MV-4-11 (cell line): ENCODE data around the gene TIE1.

Experiments
- DNase-seq: peaks from one replicate; lab custom pipeline; 2025; lab: John Stamatoyannopoulos, UW

The TIE1 gene

DNA sequence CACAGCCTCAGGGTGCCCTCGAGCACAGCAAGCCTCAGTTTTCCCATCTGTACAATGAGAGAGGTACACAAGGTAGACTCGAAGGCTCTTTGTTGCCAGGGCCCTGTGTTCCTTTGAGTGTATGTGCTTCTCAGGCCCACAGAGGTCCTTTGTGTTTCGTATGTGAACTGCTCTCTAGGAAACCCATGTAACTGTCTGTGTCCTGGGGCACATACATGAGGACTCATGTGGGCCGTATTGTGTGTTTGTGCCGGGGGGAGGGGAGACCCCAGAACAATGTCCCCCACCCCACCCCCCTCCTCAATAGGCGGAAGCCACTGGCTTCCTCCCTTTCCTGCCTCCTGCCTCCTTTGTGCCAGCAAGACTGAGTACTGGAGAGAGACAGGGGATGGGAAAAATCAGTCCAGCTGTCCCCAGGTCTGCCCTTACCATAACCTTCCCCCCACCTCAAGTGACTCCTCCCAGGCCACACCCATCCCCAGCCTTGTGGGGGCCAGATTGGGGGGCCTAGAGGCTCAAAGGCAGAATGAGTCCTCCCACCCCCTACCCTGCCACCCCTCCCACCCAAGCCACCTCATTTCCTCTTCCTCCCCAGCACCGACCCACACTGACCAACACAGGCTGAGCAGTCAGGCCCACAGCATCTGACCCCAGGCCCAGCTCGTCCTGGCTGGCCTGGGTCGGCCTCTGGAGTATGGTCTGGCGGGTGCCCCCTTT lies at the start of gene TIE1:
TIE1 (plus strand) TSS at position 605 of the 717 bp plus-strand sequence; CDS start at position 695, 90 bp downstream.
- DNase-seq, result no peak

- DNase-seq, result no peak
These were observed 49.8 kb upstream of the TIE1 start for GRCh38 chr1:43251024-43251423.

GRCh38 chr1:43252225-43252624 lies 48.6 kb upstream of the TIE1 start:
- DNase-seq, result no peak

- no peak for DNase-seq
These were observed 47.6 kb upstream of the TIE1 start for GRCh38 chr1:43253173-43253572.

GRCh38 chr1:43253876-43254275 lies 46.9 kb upstream of the TIE1 start:
- DNase-seq, result no peak

DNA sequence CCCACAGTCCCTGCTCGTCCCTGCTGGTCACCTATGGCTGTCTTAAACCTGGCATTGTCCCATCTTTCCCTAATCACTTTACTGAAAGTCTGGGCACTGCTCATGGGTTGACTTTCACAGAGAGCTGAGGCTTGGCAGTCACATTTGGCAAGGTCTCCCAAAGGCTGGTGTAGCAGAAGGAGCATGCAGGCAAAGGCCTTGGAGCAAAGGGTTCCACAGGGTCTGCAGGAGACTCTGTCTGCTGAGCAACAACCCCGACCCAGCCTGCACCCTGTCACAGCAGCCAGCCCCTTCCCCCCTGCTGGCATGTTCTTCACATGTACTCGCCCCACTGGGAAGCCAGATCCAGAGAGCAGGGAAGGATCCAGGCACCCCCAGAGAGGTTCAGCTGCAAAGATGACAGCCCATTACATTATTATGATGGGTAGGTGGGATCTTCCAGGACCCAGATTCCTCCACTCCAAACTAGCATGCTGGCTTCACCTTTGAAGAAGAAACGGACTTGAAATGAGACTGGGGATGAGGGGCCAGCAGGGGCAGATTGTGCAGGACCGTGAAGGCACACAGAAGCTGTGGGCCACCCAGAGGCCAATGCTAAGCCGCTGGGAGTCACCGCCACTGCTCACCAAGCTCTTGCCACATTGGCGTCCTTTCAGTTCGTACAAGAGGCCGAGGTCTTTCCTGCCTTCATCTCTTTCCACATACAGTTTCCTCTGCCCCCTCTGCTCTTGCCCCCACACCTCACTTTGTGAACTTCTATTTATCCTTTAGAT lies 45.2 kb upstream of the TIE1 start:
- no peak for DNase-seq

- DNase-seq, result no peak
These were observed 43.9 kb upstream of the TIE1 start for GRCh38 chr1:43256675-43257570.

DNA sequence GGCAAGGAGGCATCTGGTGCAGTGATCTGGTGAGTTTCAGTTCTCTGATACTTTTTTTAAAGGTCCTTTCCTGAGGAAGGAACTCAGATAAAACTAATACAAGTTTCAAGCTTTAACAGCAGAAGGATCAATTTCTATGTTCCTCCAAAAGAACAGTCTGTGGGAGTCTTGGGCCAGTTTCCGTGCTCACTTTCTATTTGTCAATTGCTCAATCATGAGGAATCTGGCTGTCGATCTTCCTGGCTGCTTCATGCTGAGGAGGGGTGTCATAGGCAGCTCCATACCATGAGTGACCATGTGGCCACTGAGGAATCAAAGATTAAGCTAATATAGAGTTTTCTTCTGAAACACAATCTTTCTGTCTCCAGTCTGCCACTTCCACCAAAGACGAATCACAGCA lies 42.4 kb upstream of the TIE1 start:
- DNase-seq, result no peak

DNA sequence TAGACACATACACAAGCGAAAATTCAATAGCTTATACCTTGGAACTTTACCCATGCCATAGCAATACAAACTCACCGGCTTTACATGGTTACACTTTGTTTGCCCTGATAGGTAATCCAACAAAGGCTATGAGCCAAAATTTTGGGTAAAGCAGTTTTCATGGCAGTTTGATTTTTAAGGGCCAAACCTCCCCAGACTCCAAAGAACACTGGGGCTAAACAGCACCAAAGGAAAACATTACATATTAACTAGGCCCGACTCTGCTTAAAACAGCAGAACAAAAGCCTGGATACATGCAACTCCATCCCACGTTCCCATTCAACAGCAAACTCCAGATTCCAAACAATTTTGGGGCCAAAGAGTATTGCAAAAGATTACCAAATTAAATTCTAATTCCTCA lies 35.4 kb upstream of the TIE1 start:
- no peak for DNase-seq

- no peak for DNase-seq
These were observed 33.9 kb upstream of the TIE1 start for GRCh38 chr1:43266881-43267280.

DNA sequence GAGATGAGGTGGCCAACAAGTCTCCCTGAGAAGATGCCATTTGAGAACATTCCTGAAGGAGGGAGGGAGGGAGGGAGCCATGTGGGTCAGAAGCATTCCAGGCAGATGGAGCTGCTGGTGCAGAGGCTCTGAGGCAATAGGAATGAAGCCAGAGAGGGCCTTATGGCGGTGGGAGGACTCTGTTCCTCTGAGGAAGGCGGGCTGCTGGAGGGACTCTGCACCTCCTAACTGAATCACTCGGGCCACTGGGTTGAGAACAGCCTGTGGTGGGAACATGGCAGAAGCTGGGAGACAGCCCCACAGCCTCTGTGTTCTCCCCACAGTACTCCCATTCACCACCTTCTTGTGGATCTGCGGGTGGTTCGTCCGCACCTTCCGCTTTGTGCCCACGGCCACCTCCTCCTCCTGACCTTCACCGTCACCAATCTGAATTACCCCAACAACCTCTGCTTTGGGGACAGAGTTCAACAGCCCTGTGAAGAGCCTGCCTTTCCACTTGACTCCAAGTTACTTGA lies 33.4 kb upstream of the TIE1 start:
- no peak for DNase-seq

DNA sequence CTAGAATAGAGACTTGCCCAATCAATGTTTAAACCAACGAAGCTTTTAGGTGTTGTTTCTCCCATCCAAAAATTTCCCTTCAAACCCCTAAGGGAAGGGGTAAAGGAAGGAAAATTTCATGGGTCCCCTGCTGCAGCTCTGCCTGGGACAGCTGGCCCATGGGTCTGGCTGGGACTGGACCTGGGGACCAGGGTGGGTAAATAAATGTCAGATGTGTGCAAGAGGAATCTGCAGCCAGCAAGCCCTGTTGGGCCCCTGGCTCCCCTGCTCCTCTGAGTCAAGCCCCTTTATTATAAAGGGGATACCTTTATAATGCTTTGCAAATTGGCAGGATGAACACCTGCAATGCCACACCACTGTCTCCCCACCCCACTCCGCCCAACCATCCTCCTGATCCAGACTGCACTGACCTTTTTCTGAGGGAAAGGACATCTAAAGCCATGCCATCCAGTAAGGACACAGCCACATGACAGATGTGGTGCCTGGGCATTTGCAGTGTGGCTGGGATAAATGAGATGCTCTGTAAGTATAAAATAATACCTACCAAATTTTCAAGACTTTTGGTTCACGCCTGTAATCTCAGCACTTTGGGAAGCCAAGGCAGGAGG lies 32.9 kb upstream of the TIE1 start:
- DNase-seq, result no peak

DNA sequence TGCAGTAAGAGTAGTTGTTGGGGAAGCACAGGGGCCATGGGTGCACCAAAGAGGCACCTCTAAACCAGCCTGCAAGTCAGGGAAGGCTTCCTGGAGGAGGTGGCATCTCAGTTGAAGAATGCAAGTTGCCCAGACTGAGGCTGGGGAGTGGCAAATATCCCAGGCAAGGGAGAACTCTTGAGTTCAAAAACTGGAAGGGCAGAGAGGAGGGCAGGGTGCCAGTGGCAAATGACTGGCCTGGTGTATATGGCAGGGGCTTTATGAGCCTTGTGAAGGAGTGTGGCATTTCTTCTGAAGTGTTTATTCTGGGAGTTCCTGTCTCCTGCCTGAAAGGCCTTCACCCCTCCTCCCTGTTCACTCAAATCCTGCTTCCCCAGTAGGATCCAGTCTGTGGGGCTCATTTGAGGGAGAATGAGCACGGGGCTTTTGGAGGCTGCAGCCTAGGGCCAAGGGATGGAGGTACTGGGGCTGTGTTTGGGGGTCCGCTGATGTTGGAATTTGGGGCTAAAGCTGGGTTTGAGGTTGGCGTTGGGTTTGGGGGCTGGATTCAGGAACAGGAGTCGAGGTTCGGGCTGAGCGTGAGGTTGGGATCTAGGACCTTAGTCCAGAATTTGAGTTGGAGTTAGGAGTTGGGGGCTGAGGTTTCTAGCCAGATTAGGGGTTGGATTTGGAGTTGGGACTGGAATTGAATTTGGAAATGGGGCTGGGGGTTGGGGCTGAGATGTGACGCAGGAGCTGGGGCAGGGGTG lies 31.0 kb upstream of the TIE1 start, which contains the start of gene TMEM125:
TMEM125 (plus strand) TSS at position 357 of the 749 bp plus-strand sequence. CDS start 2,740 bp downstream, outside the sequence.
- no peak for DNase-seq

DNA sequence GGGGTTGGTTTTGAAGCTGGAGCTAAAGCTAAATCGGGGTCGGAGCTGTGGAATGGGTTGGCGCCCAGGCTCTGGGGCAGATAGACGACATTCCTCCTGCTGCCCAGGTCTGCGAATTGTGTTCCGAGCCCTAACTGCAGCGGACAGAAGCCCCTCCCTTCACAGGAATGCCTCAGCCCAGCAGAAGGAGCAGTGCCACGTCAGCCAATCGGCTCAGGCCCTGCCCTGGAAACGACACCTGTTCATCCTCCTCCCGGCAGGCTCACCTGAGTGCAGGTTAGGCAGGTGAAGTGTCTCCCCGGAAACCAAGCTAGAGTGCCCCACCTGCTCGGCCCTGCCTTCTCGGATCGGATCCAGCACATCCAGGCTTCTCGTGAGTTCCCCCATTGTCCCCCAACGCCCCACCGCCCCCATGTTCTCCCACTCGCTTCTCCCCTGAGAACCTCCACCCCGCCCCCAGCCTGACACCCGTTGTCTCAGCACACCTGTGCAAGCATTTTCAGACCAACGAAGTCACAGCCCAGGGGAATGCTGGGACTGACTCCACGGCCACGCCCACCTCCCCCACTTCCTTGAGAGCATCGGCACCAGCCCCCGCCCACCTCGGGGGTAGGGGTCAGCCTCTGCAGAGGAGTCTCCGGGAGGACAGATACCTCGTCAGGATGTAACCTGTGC lies 30.2 kb upstream of the TIE1 start:
- no peak for DNase-seq

DNA sequence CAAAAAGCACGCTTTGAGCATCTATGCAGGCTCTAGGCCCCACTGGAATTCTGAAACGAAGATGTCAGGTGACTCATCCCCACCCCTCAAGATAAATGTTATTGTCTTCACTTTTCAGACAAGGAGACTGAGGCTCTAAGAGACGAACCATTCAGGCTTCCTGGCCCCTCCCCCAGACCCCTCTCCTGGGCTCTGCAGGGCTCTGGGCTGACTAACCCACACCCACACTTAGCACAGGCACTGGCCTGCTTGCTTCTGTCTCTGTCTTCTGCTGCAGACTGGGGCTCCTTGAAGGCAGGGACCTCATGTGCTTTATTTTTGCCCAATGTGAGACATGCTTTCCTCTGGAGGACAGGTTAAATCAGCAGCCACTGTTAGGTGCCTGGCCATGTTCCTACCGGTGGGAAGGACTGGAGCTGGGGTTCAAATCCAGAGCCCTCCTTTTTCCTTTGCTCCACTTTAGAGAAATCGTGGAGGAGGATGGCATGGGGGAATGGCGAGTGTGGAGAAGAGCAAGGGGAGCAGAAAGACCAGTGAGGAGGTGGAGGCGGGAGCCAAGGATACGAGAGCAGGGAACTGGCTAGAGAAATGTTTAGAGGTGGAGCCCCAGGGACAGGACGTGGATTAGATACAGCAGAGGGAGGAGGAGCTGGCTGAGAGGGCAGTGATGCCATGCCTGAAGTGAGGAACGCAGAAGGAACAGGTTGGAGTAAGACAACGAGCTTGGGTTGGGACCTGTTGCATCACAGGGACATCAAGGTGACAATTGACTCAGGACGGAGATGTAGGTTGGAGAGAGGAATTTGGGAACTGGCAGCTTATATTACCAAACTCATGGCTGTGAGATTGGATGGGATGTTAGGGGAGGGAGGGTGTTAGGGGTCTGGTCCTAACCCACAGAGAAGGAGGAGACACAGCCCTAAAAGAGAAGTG lies 29.3 kb upstream of the TIE1 start:
- no peak for DNase-seq

DNA sequence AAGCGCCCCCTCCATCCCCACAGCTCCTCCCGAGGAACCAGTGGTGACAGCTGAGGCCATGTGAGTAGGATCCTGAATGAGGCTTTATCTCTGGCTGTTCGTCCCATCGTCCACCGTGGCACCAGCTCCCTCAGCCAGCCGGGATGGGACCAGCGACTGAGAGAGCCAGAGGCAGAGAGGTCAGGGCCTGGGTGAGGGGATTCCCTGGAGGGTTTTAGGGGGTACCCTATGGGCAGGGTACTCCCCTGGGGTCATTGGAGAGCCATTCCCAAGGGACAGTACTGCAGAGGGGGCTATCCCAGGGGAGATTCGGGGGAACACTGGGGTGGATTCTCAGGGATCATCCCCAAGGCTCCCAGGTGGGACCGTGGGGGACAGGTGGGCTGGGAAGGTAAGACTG lies 28.6 kb upstream of the TIE1 start:
- DNase-seq, result no peak

- no peak for DNase-seq
These were observed 27.9 kb upstream of the TIE1 start for GRCh38 chr1:43272576-43273571.

GRCh38 chr1:43273708-43274107 lies 27.1 kb upstream of the TIE1 start:
- no peak for DNase-seq
